NCI-H1436 (cell line): ENCODE results near the gene OR2B6.

ENCODE experiments used
- DNase-seq: peaks from one replicate; lab custom pipeline; 2025; lab: John Stamatoyannopoulos, UW

The OR2B6 gene

DNA sequence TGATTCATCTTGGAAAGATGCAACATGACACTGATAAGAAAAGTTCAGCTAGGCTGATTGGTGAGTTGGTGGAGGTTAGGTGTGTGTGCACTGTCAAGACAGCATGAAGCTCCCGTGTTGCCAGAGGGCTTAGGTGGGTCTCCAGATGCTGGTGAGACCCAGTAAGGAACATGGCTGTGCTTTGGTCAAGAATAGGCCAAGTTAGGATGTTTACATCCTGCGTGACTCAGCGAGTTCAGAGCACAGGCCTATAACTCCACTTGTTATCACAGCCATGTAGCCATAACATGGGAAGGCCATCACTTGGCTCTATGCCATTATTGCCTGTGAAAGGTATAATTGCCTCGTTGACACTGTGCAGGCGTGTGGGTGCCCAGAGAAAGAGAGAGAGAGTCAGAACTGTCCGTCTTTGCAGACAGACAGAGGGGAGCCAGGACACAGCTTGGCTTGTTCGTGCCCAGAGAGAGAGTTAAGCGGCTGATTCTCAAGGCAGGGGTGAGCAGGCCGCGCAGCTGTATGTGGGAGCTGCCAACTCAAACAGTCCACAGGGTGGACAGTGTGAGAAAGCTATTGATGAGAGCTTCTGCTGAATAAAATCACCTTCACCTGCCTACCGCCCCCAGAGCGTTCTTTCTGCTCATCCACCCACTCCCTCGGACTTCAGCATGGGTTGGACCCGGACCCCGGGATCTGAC, 43.5 kb downstream of the OR2B6 start:
- no peak for DNase-seq

DNA sequence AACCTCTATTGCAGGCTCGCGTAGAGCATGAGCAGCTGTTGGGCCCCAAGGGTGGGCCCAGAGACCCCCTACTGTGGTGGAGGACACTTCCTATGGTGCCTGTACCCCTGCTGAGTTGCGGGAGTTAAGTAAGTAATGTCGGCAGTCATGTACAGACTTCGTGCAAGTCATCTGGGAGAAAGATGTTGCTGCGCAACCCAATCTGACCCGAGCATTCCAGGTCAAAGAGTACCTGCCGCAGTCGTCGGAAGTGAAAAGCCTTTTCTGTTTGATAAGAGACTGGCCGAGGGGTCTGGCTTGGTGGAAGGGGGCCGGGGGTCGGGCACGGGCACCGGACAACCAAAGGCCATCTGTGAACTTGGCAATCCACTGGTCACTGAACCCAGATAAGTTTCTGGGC, 44.3 kb downstream of the OR2B6 start:
- DNase-seq = no peak

DNA sequence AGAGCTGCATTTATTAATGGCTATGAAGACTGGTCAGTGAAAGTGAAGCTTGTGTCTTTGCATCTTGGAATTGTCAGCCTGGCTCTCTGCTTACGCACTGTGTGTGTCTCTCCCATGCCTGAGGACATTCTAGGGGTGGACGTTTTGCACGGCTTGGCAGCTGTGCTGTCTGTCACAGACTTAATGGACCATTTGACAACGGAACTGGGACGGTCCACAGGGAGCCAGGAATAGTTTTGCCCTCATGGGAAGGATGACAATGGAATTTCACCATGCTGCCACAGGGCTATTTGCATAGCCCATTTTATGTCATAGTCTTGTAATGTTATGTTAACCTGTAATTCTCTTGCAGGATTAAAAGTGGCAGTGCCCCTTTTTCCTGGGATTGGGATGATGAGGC, 44.7 kb downstream of the OR2B6 start:
- DNase-seq = no peak

- no peak for DNase-seq
Observed at GRCh38 chr6:28002161-28002560, 45.1 kb downstream of the OR2B6 start.

DNA sequence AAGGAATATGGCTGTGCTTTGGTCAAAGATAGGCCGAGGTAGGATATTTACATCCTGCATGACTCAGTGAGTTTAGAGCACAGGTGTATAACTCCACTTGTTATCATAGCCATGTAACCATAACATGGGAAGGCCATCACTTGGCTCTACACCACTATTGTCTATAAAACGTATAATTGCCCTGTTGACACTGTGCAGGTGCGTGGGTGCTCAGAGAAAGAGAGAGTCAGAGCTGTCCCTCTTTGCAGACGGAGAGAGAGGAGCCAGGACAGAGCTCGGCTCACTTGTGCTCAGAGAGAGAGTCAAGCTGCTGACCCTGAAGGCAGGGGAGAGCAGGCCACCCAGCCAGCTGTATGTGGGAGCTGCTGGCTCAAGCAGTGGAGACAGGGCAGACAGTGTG, 46.0 kb downstream of the OR2B6 start:
- DNase-seq = no peak

- DNase-seq = no peak
Observed at GRCh38 chr6:28003661-28004060, 46.6 kb downstream of the OR2B6 start.

GRCh38 chr6:28004350-28005151, 47.5 kb downstream of the OR2B6 start:
- DNase-seq = no peak

DNA sequence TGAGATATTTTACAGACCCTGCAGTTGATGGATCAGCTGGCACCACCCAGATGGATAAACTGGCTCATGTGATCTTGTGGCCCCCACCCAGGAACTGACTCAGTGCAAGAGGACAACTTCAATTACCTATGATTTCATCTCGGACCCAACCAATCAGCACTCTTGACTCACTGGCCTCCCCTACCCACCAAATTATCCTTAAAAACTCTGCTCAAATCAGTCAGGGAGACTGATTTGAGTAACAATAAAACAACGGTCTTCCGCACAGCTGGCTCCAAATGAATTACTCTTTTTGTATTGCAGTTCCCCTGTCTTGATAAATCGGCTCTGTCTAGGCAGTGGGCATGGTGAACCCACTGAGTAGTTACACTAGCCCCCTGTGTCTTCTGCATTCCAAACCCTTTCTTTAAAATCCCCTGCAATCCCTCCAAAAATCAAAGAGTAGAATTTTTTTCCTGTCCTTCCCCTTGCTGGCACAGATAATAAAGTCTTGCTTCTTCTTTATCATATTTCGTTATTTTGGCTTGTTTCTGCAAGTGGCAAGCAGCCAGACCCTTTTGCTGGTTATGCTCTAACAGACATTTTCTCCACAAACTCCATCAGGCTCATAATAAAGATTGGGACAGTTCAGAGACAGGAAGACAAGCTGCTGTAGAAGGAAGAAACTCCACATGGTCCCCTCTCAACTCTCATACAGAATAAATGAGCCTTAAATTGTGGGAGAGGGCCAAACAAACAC, 48.3 kb downstream of the OR2B6 start:
- no peak for DNase-seq

DNA sequence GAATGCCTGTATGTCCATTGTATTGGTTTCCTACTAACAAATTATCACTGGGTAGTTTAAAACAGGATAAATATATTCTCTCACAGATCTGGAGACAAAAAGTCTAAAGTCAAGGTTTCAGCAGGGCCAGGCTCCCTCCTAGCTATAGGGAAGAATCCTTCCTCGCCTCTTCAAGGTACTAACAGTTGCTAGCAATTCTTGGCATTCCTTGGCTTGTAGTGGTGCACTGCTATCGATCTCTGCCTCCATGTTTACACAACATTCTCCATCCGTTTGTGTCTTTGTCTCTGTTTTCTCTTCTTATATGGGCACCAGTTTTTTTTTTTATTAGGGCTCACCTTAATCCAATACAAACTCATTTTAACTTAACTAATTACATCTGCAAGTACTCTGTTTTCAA, 48.9 kb downstream of the OR2B6 start:
- no peak for DNase-seq
